ENCODE measurements around the gene KCTD11. TPM values are rescaled to one million over a fixed set of nuclear protein-coding genes. Genes with fewer than 3 reads are reported as not detected.
"Not testable (repeated sequence)": the region's sequence is repeated elsewhere in the genome, so short reads cannot be mapped to it uniquely, and the experiment has no call there.

KCTD11 gene
- total and polyA plus RNA-seq, 10 of the 15 experiments (the other 5 are each of a cell fraction or from before 2014, with no cell fraction given): 0.05 to 7.3 (median 2.9) TPM

DNA sequence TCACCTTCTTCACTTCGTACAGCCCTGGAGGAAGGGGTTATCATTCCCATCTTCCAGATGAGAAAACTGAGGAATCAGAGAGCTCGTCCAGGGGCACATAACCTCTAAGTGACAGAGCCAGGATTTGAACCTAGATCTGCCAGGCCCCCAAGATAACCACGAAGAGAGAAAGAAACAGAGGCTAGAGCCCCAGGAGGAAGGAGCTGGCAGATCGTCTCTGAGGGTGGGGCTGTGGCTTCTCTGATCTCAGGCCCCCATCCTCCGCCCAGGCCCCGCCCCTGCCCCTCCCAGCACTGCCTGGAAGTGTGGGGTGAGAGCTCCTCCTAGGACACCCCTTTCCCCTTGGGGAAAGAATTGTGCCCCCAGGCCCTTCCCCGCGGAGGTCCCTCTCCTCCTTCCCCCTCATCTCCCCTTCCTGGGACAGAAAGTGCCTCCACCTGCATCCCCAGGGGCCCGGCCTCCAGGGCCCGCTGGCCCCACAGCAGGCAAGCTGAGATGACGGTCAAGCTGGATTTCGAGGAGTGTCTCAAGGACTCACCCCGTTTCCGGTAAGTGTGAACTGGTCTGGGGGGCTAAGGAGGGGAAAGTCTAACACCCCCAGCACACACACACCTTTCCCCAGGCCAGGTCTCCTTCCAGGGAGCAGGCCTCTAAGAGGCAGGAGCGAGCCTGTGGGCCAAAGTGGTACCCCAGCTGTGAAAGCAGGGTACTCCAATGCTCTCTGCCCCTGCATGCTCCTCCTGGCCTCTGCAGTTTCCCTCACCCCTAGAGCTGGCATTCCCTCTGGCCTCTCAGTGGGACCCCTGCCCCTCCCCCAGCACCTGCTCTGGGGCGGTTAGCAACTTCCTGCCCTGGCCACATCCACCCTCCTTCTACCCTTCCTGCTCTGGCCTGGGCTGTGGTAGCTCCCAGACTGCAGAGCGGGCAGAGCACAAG is 15.5 kb upstream of the KCTD11 start, which contains the start of gene ACAP1 (continued):
- TF ChIP-seq SMC3 (IDR thresholded peaks at IDR 0.05; ENCODE audit: borderline replicate concordance, low read length) (no peak), GABPA (IDR thresholded peaks at IDR 0.05; ENCODE audit: low read depth) (no peak), NR2F1 (conservative IDR thresholded peaks at IDR 0.05) (0 out of 2 replicates have a peak, but pooled peaks have one; percentile 30), MXI1 (IDR thresholded peaks at IDR 0.05; ENCODE audit: low read depth, low read length) (no peak), EZH2 (IDR thresholded peaks at IDR 0.05; ENCODE audit: borderline replicate concordance, control insufficient read depth, low read depth, low read length) (no peak), HDAC6 (IDR thresholded peaks at IDR 0.05; ENCODE audit: unreplicated experiment) (no peak), ZBTB33 (IDR thresholded peaks at IDR 0.05) (no peak), MAX (IDR thresholded peaks at IDR 0.05; ENCODE audit: low read depth, low read length) (no peak)

GRCh38 chr17:7337600-7337999 is 14.4 kb upstream of the KCTD11 start:
- ChIA-PET RAD21 (ENCODE audit: unreplicated experiment) (interaction anchor here (0.7 to 5.2 kb wide), 9 partner anchors 9 to 349 kb away, joined by 3 to 45 read pairs (median 8); partner anchors contain the start of genes KCTD11, NEURL4, TMEM102 and TMEM256), SMC1A (ENCODE audit: uncharacterized antibody, unreplicated experiment) (interaction anchor here (1.0 to 4.5 kb wide), 9 partner anchors 8 to 117 kb away, joined by 3 to 33 read pairs (median 6); partner anchors contain the start of genes GABARAP, NEURL4 and TMEM95), CTCF (interaction anchor here (0.9 to 3.8 kb wide), 13 partner anchors 8 to 350 kb away, joined by 3 to 46 read pairs (median 10); partner anchors contain the start of genes NEURL4, SENP3, TMEM102 and TP53), POLR2A (interaction anchor here (0.7 to 3.9 kb wide), 13 partner anchors 8 to 246 kb away, joined by 3 to 52 read pairs (median 10); partner anchors contain the start of genes ACADVL, DLG4, GPS2 and KCTD11)
- peaks cover 7 to 29% of the 10 kb centered on the region in 2 experiments for H3K36me3 ChIP-seq (ENCODE audit: control insufficient read depth in 2 of 2, insufficient read depth in 2 of 2, low read length in 1 of 2)
- H3K27me3 ChIP-seq (replicated peaks in 1 of 2; ENCODE audit: control insufficient read depth in 2 of 2, insufficient read depth in 2 of 2, low read length in 1 of 2); DNase-seq (ENCODE audit: low read depth, low spot score); FAIRE-seq; in situ Hi-C loops (cut with MboI); intact Hi-C loops (cut with micrococcal nuclease; ENCODE audit: unreplicated experiment); H2AFZ ChIP-seq (ENCODE audit: control insufficient read depth, low read depth, low read length); BruUV-seq (replicated peaks); H3K9me3 ChIP-seq (replicated peaks; ENCODE audit: control insufficient read depth, insufficient read depth, low read length); H4K20me1 ChIP-seq (ENCODE audit: control insufficient read depth, insufficient read depth): not testable (repeated sequence)
- 5% methylated on average over 7 of the region's 7 CpGs for WGBS (ENCODE audit: insufficient coverage, insufficient replicate concordance, low lambda C conversion rate, missing lambda C conversion rate)
- H3K27ac ChIP-seq (ENCODE audit: control insufficient read depth, insufficient read depth): peak overlapping the region; percentile 99
- H3K4me2 ChIP-seq (ENCODE audit: control insufficient read depth, insufficient read depth): peak overlapping the region; percentile 97
- peak; percentile 5; the same call in 2 of the 3 replicates for ATAC-seq
- peak overlapping the region; percentile 96 for H3K4me3 ChIP-seq
- H3K9ac ChIP-seq (ENCODE audit: control insufficient read depth, insufficient read depth, low read length): peak overlapping the region; percentile 99
- H3K4me1 ChIP-seq (ENCODE audit: control insufficient read depth, insufficient read depth, low read length): peaks cover 17% of the 10 kb centered on the region
- H3K79me2 ChIP-seq (ENCODE audit: control insufficient read depth, insufficient read depth, low read length): peaks cover 30% of the 10 kb centered on the region

Data from GM12878 (cell line).